ENCODE results near the gene PAK5. TPM values are rescaled to one million over a fixed set of nuclear protein-coding genes. Genes with fewer than 3 reads are reported as not detected.

Gene PAK5
- total and polyA plus RNA-seq, 9 of the 15 experiments (the other 6 are each of a cell fraction or from before 2014, with no cell fraction given) = not detected

DNA sequence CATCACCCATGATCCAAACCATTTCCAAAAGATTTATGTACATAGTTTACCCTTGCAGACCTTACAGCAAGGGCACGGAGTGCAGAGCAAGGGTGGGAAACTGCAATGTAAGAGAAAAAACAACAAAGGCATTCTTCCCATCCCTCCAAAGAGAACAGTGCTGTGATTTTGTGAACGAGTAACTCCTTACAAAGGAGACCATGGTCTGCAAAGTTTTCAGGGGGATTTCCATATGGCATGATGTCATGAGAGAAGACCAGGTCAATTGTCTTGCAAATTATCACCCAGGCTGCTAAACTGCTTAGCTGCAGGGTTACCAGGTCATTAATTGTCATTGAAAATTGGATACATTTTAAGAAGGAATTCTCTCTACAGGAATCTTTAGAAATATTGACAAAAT, 266.2 kb downstream of the PAK5 start:
- in situ Hi-C loops (cut with MboI) (no loop called here), intact Hi-C loops (cut with micrococcal nuclease) (no loop called here)
- H3K4me1 ChIP-seq (replicated peaks in 1 of 2; ENCODE audit: control insufficient read depth in 2 of 2, insufficient read depth in 2 of 2, low read length in 2 of 2) = no peaks in the 10 kb centered on the region
- CTCF ChIA-PET (ENCODE audit: low intra/inter-chr PET ratio) = no interaction called here
- POLR2A ChIA-PET = no interaction called here
- no peak for DNase-seq (ENCODE audit: extremely low read depth in 1 of 4, low spot score in 3 of 4)
- H3K4me3 ChIP-seq = no peak overlapping the region
- no peaks in the 10 kb centered on the region for H3K9me1 ChIP-seq (ENCODE audit: control insufficient read depth, insufficient read depth, low read length)
- H3K27ac ChIP-seq (ENCODE audit: extremely low read depth, low read depth, low read length) = no peak overlapping the region
- H3K36me3 ChIP-seq (ENCODE audit: control insufficient read depth, insufficient read depth, low read length) = no peaks in the 10 kb centered on the region
- no peak overlapping the region for H2AFZ ChIP-seq (ENCODE audit: low read depth, low read length)
- H3K4me2 ChIP-seq (ENCODE audit: insufficient read depth, low read length) = no peak overlapping the region
- H3K9ac ChIP-seq (ENCODE audit: insufficient read depth in 1 of 2, low read depth in 2 of 2, low read length in 2 of 2) = no peak overlapping the region
- 0% methylated on average over 2 of the region's 2 CpGs for WGBS (ENCODE audit: insufficient coverage, low coverage, missing lambda C conversion rate)
- ATAC-seq = no peak
- no peaks in the 10 kb centered on the region for H3K79me2 ChIP-seq (ENCODE audit: control insufficient read depth, insufficient read depth, low read length)
- no peaks in the 10 kb centered on the region for H4K20me1 ChIP-seq (replicated peaks; ENCODE audit: control insufficient read depth, insufficient read depth, low read length)
- H3K27me3 ChIP-seq (ENCODE audit: control insufficient read depth in 2 of 2, insufficient read depth in 2 of 2, low read length in 2 of 2) = no peaks in the 10 kb centered on the region
- BruUV-seq (replicated peaks) = no TSS peak
- no peak for FAIRE-seq
- H3K9me3 ChIP-seq (replicated peaks; ENCODE audit: control insufficient read depth, insufficient read depth, low read depth, low read length) = no peaks in the 10 kb centered on the region
- TF ChIP-seq, protein P1, sequence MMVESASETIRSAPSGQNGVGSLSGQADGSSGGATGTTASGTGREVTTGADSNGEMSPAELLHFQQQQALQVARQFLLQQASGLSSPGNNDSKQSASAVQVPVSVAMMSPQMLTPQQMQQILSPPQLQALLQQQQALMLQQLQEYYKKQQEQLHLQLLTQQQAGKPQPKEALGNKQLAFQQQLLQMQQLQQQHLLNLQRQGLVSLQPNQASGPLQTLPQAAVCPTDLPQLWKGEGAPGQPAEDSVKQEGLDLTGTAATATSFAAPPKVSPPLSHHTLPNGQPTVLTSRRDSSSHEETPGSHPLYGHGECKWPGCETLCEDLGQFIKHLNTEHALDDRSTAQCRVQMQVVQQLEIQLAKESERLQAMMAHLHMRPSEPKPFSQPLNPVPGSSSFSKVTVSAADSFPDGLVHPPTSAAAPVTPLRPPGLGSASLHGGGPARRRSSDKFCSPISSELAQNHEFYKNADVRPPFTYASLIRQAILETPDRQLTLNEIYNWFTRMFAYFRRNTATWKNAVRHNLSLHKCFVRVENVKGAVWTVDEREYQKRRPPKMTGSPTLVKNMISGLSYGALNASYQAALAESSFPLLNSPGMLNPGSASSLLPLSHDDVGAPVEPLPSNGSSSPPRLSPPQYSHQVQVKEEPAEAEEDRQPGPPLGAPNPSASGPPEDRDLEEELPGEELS (CRISPR knock-in tag; IDR thresholded peaks at IDR 0.05; ENCODE audit: borderline replicate concordance) = no peak
- TF ChIP-seq EP400 (IDR thresholded peaks at IDR 0.05) = no peak
- no peak for TF ChIP-seq CHD2 (IDR thresholded peaks at IDR 0.05; ENCODE audit: low read depth, low read length)
- no peak for TF ChIP-seq CEBPZ (IDR thresholded peaks at IDR 0.05; ENCODE audit: borderline replicate concordance, low read depth, low read length)
- no peak for TF ChIP-seq CEBPG (CRISPR knock-in tag; IDR thresholded peaks at IDR 0.05)
- no peak for TF ChIP-seq CEBPG (tag; conservative IDR thresholded peaks at IDR 0.05 in 1 of 2, IDR thresholded peaks at IDR 0.05 in 1 of 2)
- no peak for TF ChIP-seq ELK3 (CRISPR knock-in tag; IDR thresholded peaks at IDR 0.05)
- no peak for TF ChIP-seq TAF7 (tag; IDR thresholded peaks at IDR 0.05)
- TF ChIP-seq, protein P2, sequence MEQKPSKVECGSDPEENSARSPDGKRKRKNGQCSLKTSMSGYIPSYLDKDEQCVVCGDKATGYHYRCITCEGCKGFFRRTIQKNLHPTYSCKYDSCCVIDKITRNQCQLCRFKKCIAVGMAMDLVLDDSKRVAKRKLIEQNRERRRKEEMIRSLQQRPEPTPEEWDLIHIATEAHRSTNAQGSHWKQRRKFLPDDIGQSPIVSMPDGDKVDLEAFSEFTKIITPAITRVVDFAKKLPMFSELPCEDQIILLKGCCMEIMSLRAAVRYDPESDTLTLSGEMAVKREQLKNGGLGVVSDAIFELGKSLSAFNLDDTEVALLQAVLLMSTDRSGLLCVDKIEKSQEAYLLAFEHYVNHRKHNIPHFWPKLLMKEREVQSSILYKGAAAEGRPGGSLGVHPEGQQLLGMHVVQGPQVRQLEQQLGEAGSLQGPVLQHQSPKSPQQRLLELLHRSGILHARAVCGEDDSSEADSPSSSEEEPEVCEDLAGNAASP (IDR thresholded peaks at IDR 0.05) = no peak
- TF ChIP-seq CCAR2 (IDR thresholded peaks at IDR 0.05; ENCODE audit: low read depth, low read length) = no peak
- no peak for TF ChIP-seq TRIM28 (IDR thresholded peaks at IDR 0.05)
- TF ChIP-seq HINFP (tag; conservative IDR thresholded peaks at IDR 0.05; ENCODE audit: low read depth) = no peak
